Endothelial cell of umbilical vein (primary cell): ENCODE results near the gene NFIC. TPM values are rescaled to one million over a fixed set of nuclear protein-coding genes. Genes with fewer than 3 reads are reported as not detected.

Experiments used
- BruUV-seq: library from RNA; stranded (reverse); fragments of 400-500 nt; replicated peaks from 2 replicates; lab custom pipeline; 2021; lab: Mats Ljungman, UMichigan
- CTCF ChIA-PET: fragments of 300-600, 350-600 bp; sonication (Branson Sonifier 250); formaldehyde crosslinking; loops from one replicate; lab custom pipeline; 2021; ENCODE audit warnings: antibody characterized with exemption, inconsistent platforms; lab: Charles Lee
- POLR2A ChIA-PET: fragments of 300-600, 350-600 bp; sonication (Branson Sonifier 250); formaldehyde crosslinking; loops from one replicate; lab custom pipeline; 2021; ENCODE audit warnings: antibody characterized with exemption, inconsistent platforms; lab: Charles Lee
- DNase-seq: peaks from one replicate; pipeline ENCODE4 v3.0.0-alpha.2; 2011; ENCODE audit warnings: low read depth, low spot score
- FAIRE-seq: peaks from 2 replicates; lab custom pipeline; 2011; peaks lifted over from hg19 to GRCh38; lab: Jason Lieb, UNC
- H2AFZ ChIP-seq: 2 replicates; pipeline ENCODE4 v1.6.0; 2012; ENCODE audit warnings: low read depth, low read length, control low read depth, inconsistent platforms
- H3K27ac ChIP-seq: 2 replicates; pipeline ENCODE4 v1.5.1; 2011; ENCODE audit warnings: low read depth, mild to moderate bottlenecking, control low read depth, low read length, moderate library complexity; ENCODE audit not compliant: insufficient read depth
- H3K27me3 ChIP-seq, 2 experiments: 2 replicates each; pipeline versions ENCODE4 v1.6.0 to v1.6.1; 2011; ENCODE audit warnings: low read length in 2 of 2, mixed read lengths in 1 of 2; ENCODE audit not compliant: control insufficient read depth in 2 of 2, insufficient read depth in 2 of 2
- H3K36me3 ChIP-seq, 2 experiments: 2 replicates in 1 of 2; 3 replicates in 1 of 2; pipeline ENCODE4 v1.5.1; 2011; ENCODE audit warnings: low read length in 2 of 2, mild to moderate bottlenecking in 1 of 2, moderate library complexity in 1 of 2; ENCODE audit not compliant: control insufficient read depth in 2 of 2, insufficient read depth in 2 of 2; ENCODE audit errors: extremely low read depth in 1 of 2
- H3K4me1 ChIP-seq: 3 replicates; pipeline ENCODE4 v1.5.1; 2011; ENCODE audit warnings: mild to moderate bottlenecking, low read length; ENCODE audit not compliant: control insufficient read depth, insufficient read depth; ENCODE audit errors: extremely low read depth
- H3K4me2 ChIP-seq: 2 replicates; pipeline ENCODE4 v1.6.1; 2011; ENCODE audit warnings: low read length, control low read depth, mixed read lengths; ENCODE audit not compliant: insufficient read depth
- H3K4me3 ChIP-seq, 3 experiments: fragments of 200-600 bp in 1 of 3; sonication (generic), shearing (Covaris generic) in 1 of 3; replicated peaks in 1 of 3; 2 replicates each; pipeline ENCODE4 v1.5.1; 2011 to 2016; ENCODE audit warnings: control low read depth in 3 of 3, low read length in 3 of 3, mild to moderate bottlenecking in 2 of 3, inconsistent platforms in 1 of 3, low read depth in 1 of 3, moderate library complexity in 1 of 3; ENCODE audit not compliant: insufficient read depth in 1 of 3
- H3K79me2 ChIP-seq: 2 replicates; pipeline ENCODE4 v1.6.0; 2012; ENCODE audit warnings: low read length, inconsistent platforms; ENCODE audit not compliant: control insufficient read depth, insufficient read depth
- H3K9ac ChIP-seq: replicated peaks from 2 replicates; pipeline ENCODE3; 2011; ENCODE audit warnings: low read length, control low read depth; ENCODE audit not compliant: insufficient read depth; ENCODE audit errors: extremely low read depth
- H3K9me1 ChIP-seq: replicated peaks from 3 replicates; pipeline ENCODE4 v1.6.0; 2011; ENCODE audit warnings: mild to moderate bottlenecking, low read length; ENCODE audit not compliant: control insufficient read depth, insufficient read depth; ENCODE audit errors: extremely low read depth
- H3K9me3 ChIP-seq: replicated peaks from 2 replicates; pipeline ENCODE4 v1.5.1; 2012; ENCODE audit warnings: low read length, inconsistent platforms; ENCODE audit not compliant: control insufficient read depth, insufficient read depth
- H4K20me1 ChIP-seq: replicated peaks from 2 replicates; pipeline ENCODE3; 2011; ENCODE audit warnings: mild to moderate bottlenecking, low read length; ENCODE audit not compliant: control insufficient read depth, insufficient read depth; ENCODE audit errors: extremely low read depth
- FOS ChIP-seq: IDR thresholded peaks from 2 replicates; pipeline ENCODE4 v1.6.1; 2011; ENCODE audit warnings: mild to moderate bottlenecking, low read length, moderate library complexity, borderline replicate concordance; ENCODE audit not compliant: insufficient read depth
- JUN ChIP-seq: IDR thresholded peaks from 2 replicates; pipeline ENCODE4 v1.6.1; 2011; ENCODE audit warnings: borderline replicate concordance, low read depth; ENCODE audit not compliant: insufficient read length, insufficient read depth
- MYC ChIP-seq: IDR thresholded peaks from one replicate; pipeline ENCODE4 v1.6.1; 2011; ENCODE audit warnings: mild to moderate bottlenecking, low read depth, low read length
- POLR2A ChIP-seq: IDR thresholded peaks from 2 replicates; pipeline ENCODE4 v1.6.1; 2012; ENCODE audit warnings: low read depth, mild to moderate bottlenecking, control low read depth, low read length
- POLR2AphosphoS5 ChIP-seq: IDR thresholded peaks from 2 replicates; pipeline ENCODE4 v1.6.1; 2012; ENCODE audit warnings: low read depth, mild to moderate bottlenecking, control low read depth, low read length, moderate library complexity; ENCODE audit not compliant: insufficient read depth
- dilution Hi-C: fragments of 300-500 bp; cut with MboI; formaldehyde crosslinking; loops from one replicate; pipeline ENCODE4 v1.15.0; 2019; ENCODE audit warnings: low sequenced_read_pairs; ENCODE audit not compliant: extremely low pct_ligation_motif_present
- intact Hi-C: fragments of 100-400 bp; cut with micrococcal nuclease; formaldehyde crosslinking; loops from one replicate; pipeline ENCODE4 v1.10.0; 2022
- polyA plus RNA-seq, 4 experiments: library from polyadenylated mRNA; depleted of rRNA in 3 of 4; stranded (reverse) in 3 of 4; unstranded in 1 of 4; fragments of >200 nt; gene quantifications; 2 replicates each; pipeline versions ENCODE4 v1.2.1 to v1.2.3, GENCODE V29; 2011 to 2012; ENCODE audit warnings: missing spikeins in 1 of 4
- total RNA-seq: library from RNA; stranded (reverse); gene quantifications from 2 replicates; pipeline ENCODE4 v1.2.3, GENCODE V29; 2021
- TF ChIP-seq, protein P1 (sequence below), 2 donors: IDR thresholded peaks; 1 replicate in 1 of 2; 2 replicates in 1 of 2; pipeline ENCODE4 v1.5.1; 2011; ENCODE audit warnings: low read length in 2 of 2, mild to moderate bottlenecking in 2 of 2, moderate library complexity in 2 of 2, control low read depth in 1 of 2, inconsistent platforms in 1 of 2, low read depth in 1 of 2; ENCODE audit not compliant: insufficient read depth in 1 of 2; ENCODE audit errors: extremely low read depth in 1 of 2
- TF ChIP-seq, protein P2 (sequence below): IDR thresholded peaks from 2 replicates; pipeline ENCODE4 v1.6.1; 2011; ENCODE audit not compliant: insufficient read depth, insufficient read length

The NFIC gene
- total and polyA plus RNA-seq, 2 donors (not counting 3 experiments of a cell fraction or from before 2014, with no cell fraction given) = 11.4 to 133 TPM

DNA sequence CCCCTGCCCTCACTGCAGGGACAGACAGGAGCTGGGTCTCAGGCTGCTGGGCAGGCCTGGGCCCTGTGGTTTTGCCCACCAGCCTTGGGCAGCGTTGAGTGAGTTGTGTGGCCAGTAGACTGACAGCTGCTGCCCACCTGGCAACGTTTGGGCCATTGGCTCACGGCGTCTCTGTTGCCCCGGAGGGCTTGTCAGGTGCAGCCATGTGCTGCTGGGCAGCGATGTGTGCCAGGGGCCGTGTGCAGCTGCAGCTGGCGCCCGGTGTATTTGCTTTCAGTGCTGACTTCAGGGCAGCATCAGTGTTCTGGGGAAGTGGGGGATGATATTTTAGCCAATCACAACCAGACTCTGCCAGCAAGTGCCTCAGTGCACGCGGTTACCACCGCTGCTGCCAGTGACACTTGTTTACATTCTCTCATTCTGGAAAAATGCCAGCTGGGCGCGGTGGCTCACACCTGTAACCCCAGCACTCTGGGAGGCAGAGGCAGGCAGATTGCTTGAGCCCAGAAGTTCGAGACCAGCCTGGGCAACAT is 150.4 kb downstream of the NFIC start:
- POLR2A ChIA-PET = no interaction called here
- Histone ChIP-seq H3K9ac (no peak overlapping the region), H3K9me3 (no peaks in the 10 kb centered on the region), H3K27me3 (no peaks in the 10 kb centered on the region), H3K27ac (no peak overlapping the region), H3K4me3 (no peak overlapping the region), H3K4me1 (no peaks in the 10 kb centered on the region), H3K36me3 (peaks cover 0 to 17% of the 10 kb centered on the region in 2 experiments), H3K4me2 (no peak overlapping the region), H2AFZ (no peak overlapping the region), H3K79me2 (peaks cover 88% of the 10 kb centered on the region), H4K20me1 (no peaks in the 10 kb centered on the region), H3K9me1 (no peaks in the 10 kb centered on the region)
- dilution Hi-C loops (no loop called here), intact Hi-C loops (no loop called here)
- CTCF ChIA-PET = interaction anchor here (1.2 kb wide), 1 partner anchor 212 kb away, joined by 4 read pairs; no protein-coding TSS in a partner anchor
- DNase-seq (no peak), FAIRE-seq (no peak)
- BruUV-seq = no TSS peak
- TF ChIP-seq JUN (no peak), POLR2AphosphoS5 (no peak), POLR2A (no peak), MYC (no peak), FOS (no peak)
- TF ChIP-seq, protein P1, sequence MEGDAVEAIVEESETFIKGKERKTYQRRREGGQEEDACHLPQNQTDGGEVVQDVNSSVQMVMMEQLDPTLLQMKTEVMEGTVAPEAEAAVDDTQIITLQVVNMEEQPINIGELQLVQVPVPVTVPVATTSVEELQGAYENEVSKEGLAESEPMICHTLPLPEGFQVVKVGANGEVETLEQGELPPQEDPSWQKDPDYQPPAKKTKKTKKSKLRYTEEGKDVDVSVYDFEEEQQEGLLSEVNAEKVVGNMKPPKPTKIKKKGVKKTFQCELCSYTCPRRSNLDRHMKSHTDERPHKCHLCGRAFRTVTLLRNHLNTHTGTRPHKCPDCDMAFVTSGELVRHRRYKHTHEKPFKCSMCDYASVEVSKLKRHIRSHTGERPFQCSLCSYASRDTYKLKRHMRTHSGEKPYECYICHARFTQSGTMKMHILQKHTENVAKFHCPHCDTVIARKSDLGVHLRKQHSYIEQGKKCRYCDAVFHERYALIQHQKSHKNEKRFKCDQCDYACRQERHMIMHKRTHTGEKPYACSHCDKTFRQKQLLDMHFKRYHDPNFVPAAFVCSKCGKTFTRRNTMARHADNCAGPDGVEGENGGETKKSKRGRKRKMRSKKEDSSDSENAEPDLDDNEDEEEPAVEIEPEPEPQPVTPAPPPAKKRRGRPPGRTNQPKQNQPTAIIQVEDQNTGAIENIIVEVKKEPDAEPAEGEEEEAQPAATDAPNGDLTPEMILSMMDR (IDR thresholded peaks at IDR 0.05; ENCODE audit: extremely low read depth in 1 of 2, insufficient read depth in 1 of 2, low read depth in 1 of 2, low read length in 2 of 2) = no peak
- TF ChIP-seq, protein P2, sequence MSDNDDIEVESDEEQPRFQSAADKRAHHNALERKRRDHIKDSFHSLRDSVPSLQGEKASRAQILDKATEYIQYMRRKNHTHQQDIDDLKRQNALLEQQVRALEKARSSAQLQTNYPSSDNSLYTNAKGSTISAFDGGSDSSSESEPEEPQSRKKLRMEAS = no peak
